Measurements from ENCODE around the gene STK32B. TPM values are rescaled to one million over a fixed set of nuclear protein-coding genes. Genes with fewer than 3 reads are reported as not detected.

Gene STK32B
- total and polyA plus RNA-seq, 11 donors = 0.08 to 2.0 (median 0.25) TPM

DNA sequence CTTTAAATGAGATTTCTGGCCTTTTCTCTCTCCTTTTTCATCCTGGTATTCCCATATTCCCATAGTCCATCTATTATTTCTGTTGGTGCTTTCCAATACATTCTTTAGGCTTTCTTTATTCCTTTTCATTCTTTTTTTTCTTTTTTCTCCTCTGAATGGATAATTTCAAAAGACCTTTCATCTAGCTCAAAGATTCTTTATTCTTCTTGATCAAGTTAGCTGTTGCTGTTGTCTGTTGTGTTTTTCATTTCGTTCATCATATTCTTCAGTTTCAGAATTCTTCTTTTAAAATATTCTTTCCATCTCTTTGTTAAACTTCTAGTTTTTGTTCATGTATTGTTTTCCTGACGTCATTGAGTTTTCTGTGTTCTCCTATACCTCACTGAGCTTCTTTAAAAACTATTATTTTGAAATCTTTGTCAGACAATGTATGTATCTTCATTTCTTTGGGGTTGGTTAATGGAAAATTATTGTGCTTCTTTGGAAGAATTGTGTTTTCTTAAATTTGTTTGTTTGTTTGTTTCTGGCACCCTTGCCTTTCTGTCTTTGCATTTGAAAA, 30.2 kb downstream of the STK32B start:
- ATAC-seq (no peak), DNase-seq (no peak)
- peaks cover 0 to 2% (median 0%) of the 10 kb centered on the region in 12 donors for H3K4me1 ChIP-seq
- peaks cover 0 to 40% (median 23%) of the 10 kb centered on the region in 12 donors for H3K9me3 ChIP-seq
- H3K27me3 ChIP-seq = peaks cover 0 to 2% (median 0%) of the 10 kb centered on the region in 9 donors
- intact Hi-C loops (cut with DNase I) = no loop called here
- H3K27ac ChIP-seq = no peak overlapping the region
- no peak overlapping the region for H3K4me3 ChIP-seq
- TF ChIP-seq, protein P1, sequence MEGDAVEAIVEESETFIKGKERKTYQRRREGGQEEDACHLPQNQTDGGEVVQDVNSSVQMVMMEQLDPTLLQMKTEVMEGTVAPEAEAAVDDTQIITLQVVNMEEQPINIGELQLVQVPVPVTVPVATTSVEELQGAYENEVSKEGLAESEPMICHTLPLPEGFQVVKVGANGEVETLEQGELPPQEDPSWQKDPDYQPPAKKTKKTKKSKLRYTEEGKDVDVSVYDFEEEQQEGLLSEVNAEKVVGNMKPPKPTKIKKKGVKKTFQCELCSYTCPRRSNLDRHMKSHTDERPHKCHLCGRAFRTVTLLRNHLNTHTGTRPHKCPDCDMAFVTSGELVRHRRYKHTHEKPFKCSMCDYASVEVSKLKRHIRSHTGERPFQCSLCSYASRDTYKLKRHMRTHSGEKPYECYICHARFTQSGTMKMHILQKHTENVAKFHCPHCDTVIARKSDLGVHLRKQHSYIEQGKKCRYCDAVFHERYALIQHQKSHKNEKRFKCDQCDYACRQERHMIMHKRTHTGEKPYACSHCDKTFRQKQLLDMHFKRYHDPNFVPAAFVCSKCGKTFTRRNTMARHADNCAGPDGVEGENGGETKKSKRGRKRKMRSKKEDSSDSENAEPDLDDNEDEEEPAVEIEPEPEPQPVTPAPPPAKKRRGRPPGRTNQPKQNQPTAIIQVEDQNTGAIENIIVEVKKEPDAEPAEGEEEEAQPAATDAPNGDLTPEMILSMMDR (IDR thresholded peaks at IDR 0.05) = no peak
- TF ChIP-seq POLR2A (IDR thresholded peaks at IDR 0.05) = no peak
- H3K36me3 ChIP-seq = no peaks in the 10 kb centered on the region
- WGBS, 4 donors = 60 to 78% (median 76%) methylated on average over 2 of the region's 2 CpGs

DNA sequence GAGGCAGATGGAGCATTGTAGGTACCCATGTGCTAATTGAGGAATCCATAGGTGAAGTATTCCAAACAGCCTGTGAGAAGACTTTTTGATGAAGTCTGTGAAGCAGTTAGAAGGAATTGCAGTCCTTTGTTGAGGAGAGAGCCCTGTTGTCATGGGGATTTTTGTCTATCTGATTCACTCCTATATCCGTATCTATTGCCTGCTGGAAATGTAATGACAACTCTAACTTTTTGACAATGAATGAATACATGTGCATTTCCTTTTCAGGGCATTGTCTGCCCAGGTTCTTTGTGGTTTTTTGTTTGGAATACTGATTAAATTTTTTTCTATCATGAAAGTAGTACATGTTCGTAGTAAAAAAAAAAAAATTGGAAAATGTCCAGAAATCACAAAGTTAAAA, 31.1 kb downstream of the STK32B start:
- Histone ChIP-seq H3K4me3 (no peak overlapping the region), H3K27me3 (no peaks in the 10 kb centered on the region), H3K4me1 (peaks cover 0 to 2% (median 0%) of the 10 kb centered on the region in 12 donors), H3K27ac (no peak overlapping the region), H3K9me3 (peaks cover 0 to 46% (median 31%) of the 10 kb centered on the region in 12 donors), H3K36me3 (no peaks in the 10 kb centered on the region)
- no peak for DNase-seq
- ATAC-seq = no peak
- intact Hi-C loops (cut with DNase I) = no loop called here
- WGBS, 4 donors = 48 to 65% (median 52%) methylated on average over 2 of the region's 2 CpGs
- no peak for TF ChIP-seq POLR2A (IDR thresholded peaks at IDR 0.05)
- TF ChIP-seq, protein P1 (IDR thresholded peaks at IDR 0.05) = no peak

DNA sequence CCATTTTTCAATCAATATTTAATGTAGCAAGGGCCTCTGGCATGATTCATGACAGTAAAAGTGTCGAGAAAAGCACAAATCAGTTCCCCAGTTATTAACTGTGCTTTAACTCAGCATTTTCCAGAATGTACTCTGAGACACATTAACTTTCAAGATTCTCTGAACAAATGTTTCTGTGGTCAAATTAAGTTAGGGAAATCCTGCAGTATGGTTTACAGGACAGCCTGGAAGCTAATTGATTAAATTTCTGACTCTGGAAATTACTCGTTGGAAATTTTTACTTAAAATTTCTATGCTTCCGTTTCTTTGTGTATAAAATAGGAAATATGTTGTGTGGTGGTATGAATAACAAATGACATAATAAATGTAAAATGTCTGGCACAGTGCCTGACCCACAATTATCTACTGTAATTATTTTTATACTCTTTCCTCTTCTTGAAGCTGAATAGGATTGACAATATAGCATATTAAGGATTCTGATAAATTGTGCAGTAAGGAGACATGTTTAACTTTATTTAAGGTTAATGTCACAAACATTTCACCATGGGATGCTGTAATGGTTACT, 33.7 kb downstream of the STK32B start:
- Histone ChIP-seq H3K36me3 (no peaks in the 10 kb centered on the region), H3K4me3 (no peak overlapping the region), H3K4me1 (peaks cover 0 to 2% (median 0%) of the 10 kb centered on the region in 12 donors), H3K27ac (no peak overlapping the region), H3K27me3 (no peaks in the 10 kb centered on the region), H3K9me3 (peaks cover 0 to 63% (median 34%) of the 10 kb centered on the region in 12 donors)
- DNase-seq (no peak), ATAC-seq (no peak)
- no peak for TF ChIP-seq POLR2A (IDR thresholded peaks at IDR 0.05)
- TF ChIP-seq, protein P1 (IDR thresholded peaks at IDR 0.05) = no peak
- intact Hi-C loops (cut with DNase I) = no loop called here
- WGBS, 4 donors = 35 to 45% (median 39%) methylated on average over 3 of the region's 3 CpGs

DNA sequence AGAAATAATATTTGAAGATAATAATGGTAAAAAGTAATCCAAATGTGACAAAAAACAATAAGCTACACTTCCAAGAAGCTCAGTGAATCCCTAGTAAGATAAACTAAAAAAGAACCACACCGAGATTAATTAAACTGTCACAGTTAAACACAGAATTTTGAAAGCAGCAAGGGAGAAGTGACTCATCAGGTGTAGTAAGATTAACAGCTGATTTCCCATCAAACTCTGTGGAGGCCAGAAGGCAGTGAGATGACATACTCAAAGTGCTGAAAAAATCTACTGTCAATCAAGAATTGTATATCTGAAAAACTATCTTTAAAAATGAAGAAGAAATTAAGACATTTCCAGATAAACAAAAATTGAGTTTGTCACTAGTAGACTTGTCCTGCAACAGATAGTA, 35.3 kb downstream of the STK32B start:
- 81 to 92% (median 85%) methylated on average over 1 of the region's 1 CpG for WGBS, 4 donors
- intact Hi-C loops (cut with DNase I) = no loop called here
- no peak for DNase-seq
- no peaks in the 10 kb centered on the region for H3K27me3 ChIP-seq
- H3K9me3 ChIP-seq = peaks cover 0 to 52% (median 27%) of the 10 kb centered on the region in 12 donors
- TF ChIP-seq, protein P1 (IDR thresholded peaks at IDR 0.05) = no peak
- TF ChIP-seq POLR2A (IDR thresholded peaks at IDR 0.05) = no peak
- H3K4me1 ChIP-seq = peaks cover 0 to 2% (median 0%) of the 10 kb centered on the region in 12 donors
- no peaks in the 10 kb centered on the region for H3K36me3 ChIP-seq
- no peak overlapping the region for H3K27ac ChIP-seq
- ATAC-seq = no peak
- no peak overlapping the region for H3K4me3 ChIP-seq

Data from heart left ventricle (tissue), 16 donors.